A673 (cell line): Measurements from ENCODE around the gene CDR2.

Experiments
- EZH2 ChIP-seq: fragments of 200-600 bp; sonication (generic); IDR thresholded peaks from 2 replicates; pipeline ENCODE4 v1.6.1; 2017; ENCODE audit warnings: borderline replicate concordance, low read depth, mild to moderate bottlenecking, mixed read lengths, antibody characterized with exemption, low read length; ENCODE audit not compliant: poor library complexity, severe bottlenecking
- TF ChIP-seq, protein P1 (sequence below): fragments of 300-800, 200-600 bp; sonication (generic); conservative IDR thresholded peaks from 2 replicates; pipeline ENCODE4 v1.5.1; 2017; ENCODE audit warnings: low read depth, mild to moderate bottlenecking, antibody characterized with exemption, low read length, moderate library complexity, mixed read lengths

DNA sequence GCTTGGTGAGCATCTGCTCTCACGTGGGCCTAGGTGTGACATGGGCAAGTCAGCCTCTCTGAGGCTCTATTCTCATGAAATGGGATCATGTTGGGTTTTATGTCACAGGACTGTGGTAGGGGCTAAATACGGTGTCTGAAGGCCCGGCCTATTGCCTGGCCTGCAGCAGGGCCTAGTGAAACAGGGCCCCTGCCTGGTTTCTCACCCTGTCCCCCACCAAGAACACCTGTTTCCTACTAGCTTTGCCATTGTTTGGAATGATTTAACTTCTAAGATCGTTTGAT lies 48.1 kb downstream of the CDR2 start:
- no peak for TF ChIP-seq EZH2
- TF ChIP-seq, protein P1, sequence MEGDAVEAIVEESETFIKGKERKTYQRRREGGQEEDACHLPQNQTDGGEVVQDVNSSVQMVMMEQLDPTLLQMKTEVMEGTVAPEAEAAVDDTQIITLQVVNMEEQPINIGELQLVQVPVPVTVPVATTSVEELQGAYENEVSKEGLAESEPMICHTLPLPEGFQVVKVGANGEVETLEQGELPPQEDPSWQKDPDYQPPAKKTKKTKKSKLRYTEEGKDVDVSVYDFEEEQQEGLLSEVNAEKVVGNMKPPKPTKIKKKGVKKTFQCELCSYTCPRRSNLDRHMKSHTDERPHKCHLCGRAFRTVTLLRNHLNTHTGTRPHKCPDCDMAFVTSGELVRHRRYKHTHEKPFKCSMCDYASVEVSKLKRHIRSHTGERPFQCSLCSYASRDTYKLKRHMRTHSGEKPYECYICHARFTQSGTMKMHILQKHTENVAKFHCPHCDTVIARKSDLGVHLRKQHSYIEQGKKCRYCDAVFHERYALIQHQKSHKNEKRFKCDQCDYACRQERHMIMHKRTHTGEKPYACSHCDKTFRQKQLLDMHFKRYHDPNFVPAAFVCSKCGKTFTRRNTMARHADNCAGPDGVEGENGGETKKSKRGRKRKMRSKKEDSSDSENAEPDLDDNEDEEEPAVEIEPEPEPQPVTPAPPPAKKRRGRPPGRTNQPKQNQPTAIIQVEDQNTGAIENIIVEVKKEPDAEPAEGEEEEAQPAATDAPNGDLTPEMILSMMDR, result no peak
